Sigmoid colon (tissue), 7 donors: Measurements from ENCODE around the gene DIPK1C. TPM values are rescaled to one million over a fixed set of nuclear protein-coding genes. Genes with fewer than 3 reads are reported as not detected.

Source experiments
- DNase-seq: peaks from one replicate; pipeline ENCODE4 v3.0.0-alpha.2; 2019
- H3K27ac ChIP-seq, 4 donors: fragments of 200-600 bp; sonication (generic); one replicate each; pipeline ENCODE4 v1.5.1; 2016 to 2019; ENCODE audit warnings: mild to moderate bottlenecking in 1 of 4
- H3K27me3 ChIP-seq, 3 donors: fragments of 200-600 bp; sonication (generic); one replicate each; pipeline ENCODE4 v1.5.1; 2019; ENCODE audit warnings: mild to moderate bottlenecking in 1 of 3
- H3K36me3 ChIP-seq, 4 donors: fragments of 200-600 bp; sonication (generic); one replicate each; pipeline ENCODE4 v1.5.1; 2016 to 2019
- H3K4me1 ChIP-seq, 4 donors: fragments of 200-600 bp; sonication (generic); one replicate each; pipeline ENCODE4 v1.5.1; 2017 to 2019
- H3K4me3 ChIP-seq, 4 donors: fragments of 200-600 bp; sonication (generic); one replicate each; pipeline ENCODE4 v1.5.1; 2017 to 2019; ENCODE audit warnings: mild to moderate bottlenecking in 2 of 4, moderate library complexity in 1 of 4
- H3K9me3 ChIP-seq, 4 donors: fragments of 200-600 bp in 3 of 4; sonication (generic) in 3 of 4; one replicate each; pipeline versions ENCODE4 v1.5.1 to v1.6.1; 2013 to 2019
- EP300 ChIP-seq, 4 donors: sonication (generic); formaldehyde crosslinking; IDR thresholded peaks; one replicate each; pipeline ENCODE4 v1.6.1; 2017; ENCODE audit warnings: antibody characterized with exemption in 4 of 4
- POLR2A ChIP-seq, 2 donors: fragments of 450-650 bp; IDR thresholded peaks; one replicate each; pipeline ENCODE4 v1.6.1; 2016; ENCODE audit warnings: antibody characterized with exemption in 2 of 2, mild to moderate bottlenecking in 2 of 2, moderate library complexity in 2 of 2
- POLR2AphosphoS5 ChIP-seq, 4 donors: sonication (generic); formaldehyde crosslinking; IDR thresholded peaks; one replicate each; pipeline ENCODE4 v1.6.1; 2017; ENCODE audit warnings: antibody characterized with exemption in 4 of 4
- WGBS, 2 donors: extraction: QIAGEN DNeasy Blood & Tissue Kit; methylation state at CpG; one replicate each; pipeline ENCODE4 v1.1.7; 2013; 5-methylcytosine and 5-hydroxymethylcytosine counted together
- intact Hi-C: fragments of 100-400 bp; cut with DNase I; formaldehyde crosslinking; loops from one replicate; pipeline ENCODE4 v1.15.1; 2023
- polyA plus RNA-seq, 3 donors: library from polyadenylated mRNA; stranded (reverse); fragments of 200-250 nt; gene quantifications; one replicate each; pipeline ENCODE4 v1.2.3, GENCODE V29; 2013
- total RNA-seq, 4 donors: library from RNA; depleted of rRNA; stranded (reverse); fragments of >200 nt; gene quantifications; one replicate each; pipeline ENCODE4 v1.1.0, GENCODE V29; 2016
- TF ChIP-seq, protein P1 (sequence below), 4 experiments: fragments of 450-650 bp in 3 of 4; fragments of 200-600 bp in 1 of 4; IDR thresholded peaks; one replicate each; pipeline ENCODE4 v1.5.1; 2016 to 2019; ENCODE audit warnings: antibody characterized with exemption in 4 of 4, mild to moderate bottlenecking in 3 of 4, moderate library complexity in 2 of 4
- donor health status: healthy with polysubstance abuse.
- donor health status: Bipolar disorder and iron deficiency.
- donor health status: healthy.

DIPK1C gene
- total and polyA plus RNA-seq, 7 donors: 0.48 to 1.1 (median 0.95) TPM; not detected in 3

DNA sequence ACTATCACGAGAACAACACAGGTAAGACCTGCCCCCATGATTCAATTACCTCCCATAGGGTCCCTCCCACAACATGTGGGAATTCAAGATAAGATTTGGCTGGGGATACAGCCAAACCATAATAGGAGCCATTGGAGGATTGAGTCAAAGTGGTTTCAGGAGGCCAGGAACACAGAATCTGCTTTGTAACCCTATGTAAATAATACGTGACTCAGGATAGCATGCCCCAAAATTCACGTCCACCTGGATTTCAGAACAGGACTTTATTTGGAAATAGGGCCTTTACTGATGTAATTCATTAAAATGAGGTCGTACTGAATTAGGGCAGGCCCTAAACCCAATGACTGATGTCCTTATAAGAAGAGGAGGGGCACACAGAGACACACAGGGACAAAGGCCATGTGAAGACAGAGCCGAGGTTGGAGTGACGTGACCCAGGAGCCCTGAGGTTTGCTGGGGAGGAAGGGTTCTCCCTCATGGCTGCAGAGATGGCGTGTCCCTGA, 23.1 kb upstream of the DIPK1C start:
- no peak overlapping the region for H3K4me3 ChIP-seq
- H3K4me1 ChIP-seq: peaks cover 0 to 8% (median 7%) of the 10 kb centered on the region in 4 donors
- no peak for DNase-seq
- no peaks in the 10 kb centered on the region for H3K9me3 ChIP-seq
- intact Hi-C loops: no loop called here
- H3K27ac ChIP-seq: no peak overlapping the region
- H3K27me3 ChIP-seq: no peaks in the 10 kb centered on the region
- no peaks in the 10 kb centered on the region for H3K36me3 ChIP-seq
- WGBS, 2 donors: 68 to 81% methylated on average over 7 of the region's 7 CpGs
- no peak for TF ChIP-seq POLR2AphosphoS5 (IDR thresholded peaks at IDR 0.05)
- TF ChIP-seq POLR2A (IDR thresholded peaks at IDR 0.05): no peak
- TF ChIP-seq EP300 (IDR thresholded peaks at IDR 0.05): no peak
- TF ChIP-seq, protein P1, sequence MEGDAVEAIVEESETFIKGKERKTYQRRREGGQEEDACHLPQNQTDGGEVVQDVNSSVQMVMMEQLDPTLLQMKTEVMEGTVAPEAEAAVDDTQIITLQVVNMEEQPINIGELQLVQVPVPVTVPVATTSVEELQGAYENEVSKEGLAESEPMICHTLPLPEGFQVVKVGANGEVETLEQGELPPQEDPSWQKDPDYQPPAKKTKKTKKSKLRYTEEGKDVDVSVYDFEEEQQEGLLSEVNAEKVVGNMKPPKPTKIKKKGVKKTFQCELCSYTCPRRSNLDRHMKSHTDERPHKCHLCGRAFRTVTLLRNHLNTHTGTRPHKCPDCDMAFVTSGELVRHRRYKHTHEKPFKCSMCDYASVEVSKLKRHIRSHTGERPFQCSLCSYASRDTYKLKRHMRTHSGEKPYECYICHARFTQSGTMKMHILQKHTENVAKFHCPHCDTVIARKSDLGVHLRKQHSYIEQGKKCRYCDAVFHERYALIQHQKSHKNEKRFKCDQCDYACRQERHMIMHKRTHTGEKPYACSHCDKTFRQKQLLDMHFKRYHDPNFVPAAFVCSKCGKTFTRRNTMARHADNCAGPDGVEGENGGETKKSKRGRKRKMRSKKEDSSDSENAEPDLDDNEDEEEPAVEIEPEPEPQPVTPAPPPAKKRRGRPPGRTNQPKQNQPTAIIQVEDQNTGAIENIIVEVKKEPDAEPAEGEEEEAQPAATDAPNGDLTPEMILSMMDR (IDR thresholded peaks at IDR 0.05): no peak

DNA sequence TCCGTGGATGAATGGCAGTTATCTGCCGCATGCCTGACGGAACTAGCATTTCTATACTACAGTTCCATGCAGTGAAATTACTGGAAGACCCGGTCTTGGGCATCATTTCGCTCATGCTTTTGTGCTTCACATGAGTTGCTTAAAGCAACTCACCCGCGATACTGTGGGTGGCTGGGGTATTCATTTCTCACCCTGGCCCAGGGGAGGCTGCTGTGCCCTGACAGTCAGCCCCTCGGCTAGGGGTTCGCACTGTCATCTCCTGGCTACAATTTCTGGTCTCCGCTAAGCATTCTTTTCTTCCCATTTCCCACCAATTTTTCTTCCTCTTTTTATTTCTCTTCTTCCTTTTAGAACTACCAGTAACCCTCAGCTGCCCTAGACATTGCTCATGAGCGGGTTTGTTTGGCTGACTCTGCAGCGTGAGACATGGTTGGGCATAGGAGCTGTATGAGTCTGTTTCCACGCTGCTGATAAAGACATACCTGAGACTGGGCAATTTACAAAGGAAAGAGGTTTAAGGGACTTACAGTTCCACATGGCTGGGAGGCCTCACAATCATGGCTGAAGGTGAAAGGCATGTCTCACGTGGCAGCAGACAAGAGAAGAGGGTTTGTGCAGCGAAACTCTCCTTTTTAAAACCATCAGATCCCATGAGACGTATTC, 22.5 kb upstream of the DIPK1C start:
- DNase-seq: no peak
- intact Hi-C loops: loop anchor here (5.0 kb wide), 1 partner anchor 127 kb away; no protein-coding TSS in a partner anchor
- 87 to 93% methylated on average over 16 of the region's 16 CpGs for WGBS, 2 donors
- no peak for TF ChIP-seq POLR2AphosphoS5 (IDR thresholded peaks at IDR 0.05)
- TF ChIP-seq, protein P1 (IDR thresholded peaks at IDR 0.05): no peak
- no peak for TF ChIP-seq EP300 (IDR thresholded peaks at IDR 0.05)
- no peak for TF ChIP-seq POLR2A (IDR thresholded peaks at IDR 0.05)
- Histone ChIP-seq H3K27me3 (no peaks in the 10 kb centered on the region), H3K4me3 (no peak overlapping the region), H3K27ac (no peak overlapping the region), H3K9me3 (no peaks in the 10 kb centered on the region), H3K36me3 (no peaks in the 10 kb centered on the region), H3K4me1 (peaks cover 0 to 5% (median 5%) of the 10 kb centered on the region in 4 donors)

GRCh38 chr18:74478880-74479279, 21.8 kb upstream of the DIPK1C start:
- 32 to 71% methylated on average over 6 of the region's 6 CpGs for WGBS, 2 donors
- Histone ChIP-seq H3K4me3 (no peak overlapping the region), H3K9me3 (no peaks in the 10 kb centered on the region), H3K36me3 (no peaks in the 10 kb centered on the region), H3K27ac (no peak overlapping the region), H3K4me1 (no peaks in the 10 kb centered on the region), H3K27me3 (no peaks in the 10 kb centered on the region)
- no peak for DNase-seq
- TF ChIP-seq POLR2A (IDR thresholded peaks at IDR 0.05) (no peak), POLR2AphosphoS5 (IDR thresholded peaks at IDR 0.05) (no peak), EP300 (IDR thresholded peaks at IDR 0.05) (no peak)
- TF ChIP-seq, protein P1 (IDR thresholded peaks at IDR 0.05): no peak
- intact Hi-C loops: loop anchor here (5.0 kb wide), 1 partner anchor 127 kb away; no protein-coding TSS in a partner anchor

- DNase-seq: no peak
- Histone ChIP-seq H3K27me3 (no peaks in the 10 kb centered on the region), H3K4me1 (no peaks in the 10 kb centered on the region), H3K27ac (no peak overlapping the region), H3K36me3 (no peaks in the 10 kb centered on the region), H3K9me3 (no peaks in the 10 kb centered on the region), H3K4me3 (no peak overlapping the region)
- WGBS, 2 donors: 95 to 96% methylated on average over 7 of the region's 7 CpGs
- no peak for TF ChIP-seq EP300 (IDR thresholded peaks at IDR 0.05)
- TF ChIP-seq POLR2A (IDR thresholded peaks at IDR 0.05): no peak
- intact Hi-C loops: loop anchor here (5.0 kb wide), 1 partner anchor 126 kb away; no protein-coding TSS in a partner anchor
Observed at GRCh38 chr18:74478316-74478715, 21.2 kb upstream of the DIPK1C start.

- no peaks in the 10 kb centered on the region for H3K36me3 ChIP-seq
- H3K4me1 ChIP-seq: no peaks in the 10 kb centered on the region
- no peak overlapping the region for H3K4me3 ChIP-seq
- 85 to 88% methylated on average over 8 of the region's 8 CpGs for WGBS, 2 donors
- no peak overlapping the region for H3K27ac ChIP-seq
- no peak for DNase-seq
- H3K9me3 ChIP-seq: no peaks in the 10 kb centered on the region
- no peak for TF ChIP-seq EP300 (IDR thresholded peaks at IDR 0.05)
- TF ChIP-seq POLR2AphosphoS5 (IDR thresholded peaks at IDR 0.05): no peak
- TF ChIP-seq, protein P1 (IDR thresholded peaks at IDR 0.05): no peak
- TF ChIP-seq POLR2A (IDR thresholded peaks at IDR 0.05): no peak
- H3K27me3 ChIP-seq: no peaks in the 10 kb centered on the region
- intact Hi-C loops: loop anchor here (5.0 kb wide), 1 partner anchor 125 kb away; no protein-coding TSS in a partner anchor
Observed at GRCh38 chr18:74477771-74478170, 20.7 kb upstream of the DIPK1C start.
